Non-pigmented ciliary epithelial cell (primary cell): ENCODE results near the gene GATAD2A.

ENCODE experiments used
- DNase-seq: peaks from one replicate; pipeline ENCODE4 v3.0.0-alpha.2; 2010; ENCODE audit warnings: low read depth

The GATAD2A gene

DNA sequence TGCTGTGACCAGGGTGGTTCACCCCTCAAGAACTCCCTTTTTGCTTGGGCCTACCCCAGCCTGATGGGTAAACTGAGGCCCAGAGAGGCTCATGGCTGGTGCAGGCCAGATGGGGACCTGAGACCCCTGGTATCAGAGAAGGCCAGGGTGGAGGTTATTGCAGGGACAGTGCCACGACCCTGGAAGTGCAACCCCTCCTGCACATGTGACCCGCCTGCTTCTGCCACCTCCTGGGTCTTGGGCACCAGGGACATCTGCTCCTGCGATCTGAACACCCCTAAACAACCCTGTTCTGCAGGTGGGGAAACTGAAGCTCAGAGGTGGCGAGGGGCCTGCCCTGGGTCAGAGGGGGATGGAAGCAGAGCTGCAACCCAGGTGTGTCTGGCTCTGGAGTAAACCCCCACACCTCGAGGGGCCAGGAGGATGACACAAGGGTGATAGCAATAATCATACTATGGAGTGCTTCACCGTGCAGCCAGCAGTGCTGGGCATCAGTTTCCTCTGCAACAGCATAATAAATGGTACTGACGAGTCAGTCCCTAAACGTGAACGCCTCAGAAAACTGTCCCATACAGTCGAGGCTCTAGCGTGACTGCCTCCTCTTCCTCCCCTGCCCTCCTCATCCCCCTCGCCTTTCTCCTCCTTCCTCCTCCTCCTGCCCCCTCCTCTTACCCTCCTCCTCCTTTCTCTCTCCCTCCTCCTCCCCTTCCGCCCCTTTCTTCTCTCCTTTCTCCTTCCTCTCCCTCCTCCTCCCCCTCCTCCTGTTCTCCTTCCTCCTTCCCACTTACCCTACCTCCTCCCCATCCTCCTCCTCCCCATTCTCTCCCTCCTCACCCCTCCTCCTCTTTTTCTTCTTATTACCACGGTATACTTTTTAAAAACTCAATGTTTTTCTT, 127.6 kb downstream of the GATAD2A start:
- no peak for DNase-seq

DNA sequence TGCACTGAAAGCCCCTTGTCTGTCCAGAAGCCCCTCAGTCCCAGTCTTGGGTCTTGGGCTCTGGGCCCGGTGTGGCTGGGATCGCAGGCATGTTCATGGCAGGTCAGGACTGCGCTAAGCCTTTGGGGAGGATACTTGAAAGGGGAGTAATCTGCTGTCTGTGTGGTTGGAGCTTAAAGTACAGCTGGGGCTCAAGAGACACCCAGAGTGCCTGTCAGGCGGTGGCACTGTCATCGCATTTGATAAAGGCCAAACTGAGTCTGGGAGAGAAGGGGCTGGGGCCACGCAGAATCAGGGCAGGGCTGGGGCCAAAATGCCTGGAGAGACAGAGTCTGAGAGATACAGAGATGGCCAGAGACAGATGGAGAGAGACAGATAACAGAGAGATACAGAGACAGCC, 128.4 kb downstream of the GATAD2A start:
- DNase-seq = no peak

DNA sequence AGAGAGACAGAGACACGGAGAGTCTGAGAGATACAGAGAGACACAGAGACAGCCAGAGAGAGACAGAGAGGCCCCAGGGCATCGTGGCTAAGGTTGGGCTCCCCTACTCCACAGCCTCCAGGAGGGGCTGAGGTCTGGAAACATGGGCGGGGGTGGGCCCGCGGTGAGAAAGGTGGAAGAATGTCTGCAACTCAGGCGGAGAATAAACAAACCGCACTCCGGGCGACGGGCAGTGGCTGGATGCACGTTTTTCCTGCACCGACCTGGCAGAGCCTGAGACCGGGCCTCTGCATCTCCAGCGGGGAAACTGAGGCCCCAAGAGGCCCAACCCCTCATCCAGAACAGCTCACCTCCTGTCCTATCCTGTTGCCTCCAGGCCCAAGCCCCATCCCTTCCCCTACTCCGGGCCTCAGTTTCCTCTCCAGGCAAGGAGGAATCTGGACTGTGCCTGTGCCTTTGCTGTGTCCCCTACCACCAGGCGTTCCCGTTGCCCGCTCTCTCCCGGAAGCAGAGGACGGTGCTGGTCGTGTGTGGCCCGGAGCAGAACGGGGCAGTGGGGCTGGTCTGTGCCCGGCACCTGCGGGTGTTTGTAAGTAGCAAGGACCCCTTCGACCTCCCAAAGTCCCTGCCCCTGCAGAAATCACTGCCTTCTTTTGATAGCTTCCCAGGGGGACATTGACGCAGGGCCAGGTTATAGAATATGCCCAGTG, 129.2 kb downstream of the GATAD2A start:
- DNase-seq = no peak

DNA sequence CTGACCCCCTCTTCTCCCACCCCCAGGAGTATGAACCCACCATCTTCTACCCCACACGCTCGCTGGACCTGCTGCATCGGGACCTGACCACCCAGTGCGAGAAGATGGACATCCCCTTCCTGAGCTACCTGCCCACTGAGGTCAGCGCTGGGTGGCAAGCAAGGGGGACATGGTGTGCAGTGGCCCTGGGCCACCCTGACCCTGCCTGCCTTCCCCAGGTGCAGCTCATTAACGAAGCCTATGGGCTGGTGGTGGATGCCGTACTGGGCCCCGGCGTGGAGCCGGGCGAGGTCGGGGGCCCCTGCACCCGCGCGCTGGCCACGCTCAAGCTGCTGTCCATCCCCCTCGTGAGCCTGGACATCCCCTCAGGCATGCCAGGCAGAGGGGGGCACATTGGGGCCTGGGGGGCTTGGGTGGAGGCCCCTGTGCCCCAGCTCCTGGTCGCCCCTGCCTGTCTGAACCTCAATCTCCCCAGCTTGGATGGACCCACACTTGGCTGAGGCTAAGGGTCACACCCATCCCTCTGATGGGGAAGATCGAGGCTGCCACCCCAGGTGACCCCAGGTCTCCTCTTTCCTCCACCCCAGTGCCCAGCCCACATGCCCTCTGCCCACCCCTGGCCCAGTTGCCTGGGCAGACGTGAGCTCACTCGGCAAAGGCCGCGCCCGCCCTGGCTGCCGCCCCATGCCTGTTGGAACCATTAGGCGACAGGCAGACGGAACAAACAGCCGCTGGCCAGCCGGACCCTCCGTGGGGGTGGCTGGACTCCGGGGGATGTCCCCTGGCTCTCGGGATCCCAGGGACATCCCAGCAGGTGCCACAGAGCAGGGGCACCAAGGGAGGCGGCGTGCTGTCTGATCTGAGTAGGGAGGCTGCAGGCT, 130.1 kb downstream of the GATAD2A start:
- DNase-seq = no peak

DNA sequence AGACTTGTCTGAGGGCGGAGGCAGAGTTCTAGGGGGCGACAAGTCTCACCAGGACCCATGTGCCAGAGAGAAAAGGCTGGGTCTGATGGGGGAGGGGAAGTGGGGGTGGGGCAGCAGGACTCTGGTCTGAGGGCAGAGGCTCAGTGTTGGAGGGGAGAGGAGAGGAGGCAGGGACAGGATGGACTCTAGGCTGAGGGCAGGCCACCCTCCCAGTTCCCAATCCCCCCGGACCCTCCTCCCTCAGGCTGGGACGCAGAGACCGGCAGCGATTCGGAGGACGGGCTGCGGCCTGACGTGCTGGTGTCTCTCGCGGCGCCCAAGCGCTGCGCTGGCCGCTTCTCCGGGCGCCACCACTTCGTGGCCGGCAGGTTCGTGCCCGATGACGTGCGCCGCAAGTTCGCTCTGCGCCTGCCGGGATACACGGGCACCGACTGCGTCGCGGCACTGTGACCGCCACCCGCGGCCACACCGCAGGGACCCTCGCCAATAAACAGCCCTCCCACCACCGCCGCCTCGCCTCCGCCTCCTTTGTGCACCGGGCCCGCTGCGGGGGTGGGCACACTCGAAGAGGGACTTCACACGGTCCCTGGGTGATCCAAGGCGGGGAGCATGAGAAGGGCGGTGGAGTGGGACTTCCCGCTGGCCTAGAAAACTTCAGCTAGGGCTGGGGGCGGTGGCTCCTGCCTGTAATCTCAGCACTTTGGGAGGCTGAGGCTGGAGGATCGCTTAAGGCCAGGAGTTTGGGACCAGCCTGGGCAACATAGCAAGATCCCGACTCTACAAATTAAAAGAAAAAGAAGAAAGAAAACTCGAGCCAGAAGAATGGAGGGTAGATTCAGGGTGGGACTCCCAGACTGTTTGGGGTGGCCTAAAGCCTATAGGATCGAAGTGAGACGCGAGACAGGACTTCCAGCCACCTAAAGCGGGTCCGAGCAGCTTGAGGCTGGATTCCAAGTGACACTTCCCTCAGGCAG, 131.9 kb downstream of the GATAD2A start:
- DNase-seq = no peak

DNA sequence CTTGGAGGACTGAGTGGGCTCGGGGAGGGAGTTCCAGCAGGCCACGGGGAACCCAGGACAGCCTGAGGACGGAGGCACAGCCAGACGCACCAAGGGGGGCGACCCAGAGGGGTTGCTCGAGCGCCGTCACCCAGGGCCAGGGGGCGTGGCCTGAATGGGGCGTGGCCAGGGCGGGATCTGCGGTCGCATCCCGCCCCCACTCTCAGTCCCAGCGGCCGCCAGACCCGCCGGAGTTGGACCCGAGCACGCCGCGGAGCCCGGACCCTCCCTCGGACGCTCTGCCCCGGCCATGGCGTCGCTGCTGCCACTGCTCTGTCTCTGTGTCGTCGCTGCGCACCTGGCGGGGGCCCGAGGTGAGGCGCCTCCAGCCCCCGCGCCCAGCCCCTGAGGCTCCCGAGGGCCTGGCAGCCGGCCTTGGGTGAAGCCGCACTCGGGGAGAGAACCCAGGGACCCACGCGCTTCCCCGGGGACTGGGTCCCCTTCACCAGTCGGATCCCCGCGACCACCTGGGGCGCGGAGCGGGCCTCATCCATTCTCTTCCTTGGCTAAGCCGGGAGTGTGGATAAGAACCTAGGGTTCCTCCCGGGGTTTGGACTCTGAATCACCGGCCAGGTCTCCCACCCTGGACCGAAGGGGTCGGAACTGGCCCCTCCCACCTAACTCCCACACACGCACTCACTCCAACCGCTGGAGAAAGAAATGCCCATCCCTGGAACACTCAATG, 132.7 kb downstream of the GATAD2A start, which contains the start of gene CILP2:
Gene CILP2 (plus strand): TSS at position 205 of the 724 bp plus-strand sequence. CDS start 85 bp downstream, at position 290.
- no peak for DNase-seq

DNA sequence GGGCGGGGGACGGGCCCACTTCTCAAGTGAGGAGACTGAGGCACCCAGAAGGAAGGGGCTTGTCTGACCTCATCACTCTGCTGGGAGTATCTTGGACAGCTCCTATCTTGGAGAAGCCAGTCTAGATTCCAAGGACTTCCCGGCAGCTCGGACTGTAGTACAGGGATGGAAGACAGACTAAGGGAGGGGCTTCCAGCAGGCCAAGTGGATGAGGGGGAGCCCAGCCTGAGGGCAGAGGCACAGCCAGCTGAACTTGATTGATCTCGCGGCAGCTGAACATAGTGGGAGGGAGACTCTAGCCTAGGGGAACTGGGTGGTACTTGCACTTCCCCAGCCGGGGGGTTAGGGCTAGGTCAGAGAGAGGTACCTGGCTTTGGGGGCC, 133.3 kb downstream of the GATAD2A start:
- DNase-seq = no peak

DNA sequence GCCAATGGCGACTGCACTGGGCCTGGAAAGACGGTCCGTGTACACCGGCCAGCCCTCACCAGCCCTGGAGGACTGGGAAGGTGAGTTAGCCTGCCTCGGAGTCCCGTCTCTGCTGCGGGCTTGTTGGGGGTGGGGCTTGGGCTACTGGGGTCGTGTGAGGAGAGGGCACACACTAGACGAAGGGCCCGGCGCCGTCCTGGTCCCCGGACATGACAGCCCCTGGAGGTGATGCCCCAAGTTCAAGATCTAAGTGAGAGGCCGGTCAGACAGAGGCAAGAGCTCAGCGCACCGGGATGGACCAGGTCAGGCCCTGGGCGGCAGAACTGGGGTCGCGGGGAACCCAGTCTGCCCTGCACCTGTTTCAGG, 134.2 kb downstream of the GATAD2A start:
- DNase-seq = no peak

DNA sequence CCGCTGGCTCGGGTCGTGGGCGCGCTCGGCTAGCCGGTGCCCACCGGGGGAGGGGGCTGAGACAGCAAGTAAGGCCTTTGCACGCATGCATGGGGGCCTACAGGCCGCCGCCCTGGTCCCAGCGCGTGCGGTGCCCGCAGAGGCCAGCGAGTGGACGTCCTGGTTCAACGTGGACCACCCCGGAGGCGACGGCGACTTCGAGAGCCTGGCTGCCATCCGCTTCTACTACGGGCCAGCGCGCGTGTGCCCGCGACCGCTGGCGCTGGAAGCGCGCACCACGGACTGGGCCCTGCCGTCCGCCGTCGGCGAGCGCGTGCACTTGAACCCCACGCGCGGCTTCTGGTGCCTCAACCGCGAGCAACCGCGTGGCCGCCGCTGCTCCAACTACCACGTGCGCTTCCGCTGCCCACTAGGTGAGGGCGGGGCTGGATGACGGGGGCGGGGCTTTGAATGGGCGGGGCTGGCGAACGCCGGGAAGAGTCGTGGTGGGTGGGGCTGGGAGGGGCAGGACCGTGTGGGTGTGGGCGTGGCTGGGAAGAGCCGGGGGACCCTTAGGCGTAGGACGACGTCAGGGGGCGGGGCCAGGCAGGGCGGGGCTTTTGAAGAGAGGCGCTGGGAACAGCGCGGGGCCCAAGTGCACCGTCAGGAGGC, 134.7 kb downstream of the GATAD2A start:
- DNase-seq = no peak

DNA sequence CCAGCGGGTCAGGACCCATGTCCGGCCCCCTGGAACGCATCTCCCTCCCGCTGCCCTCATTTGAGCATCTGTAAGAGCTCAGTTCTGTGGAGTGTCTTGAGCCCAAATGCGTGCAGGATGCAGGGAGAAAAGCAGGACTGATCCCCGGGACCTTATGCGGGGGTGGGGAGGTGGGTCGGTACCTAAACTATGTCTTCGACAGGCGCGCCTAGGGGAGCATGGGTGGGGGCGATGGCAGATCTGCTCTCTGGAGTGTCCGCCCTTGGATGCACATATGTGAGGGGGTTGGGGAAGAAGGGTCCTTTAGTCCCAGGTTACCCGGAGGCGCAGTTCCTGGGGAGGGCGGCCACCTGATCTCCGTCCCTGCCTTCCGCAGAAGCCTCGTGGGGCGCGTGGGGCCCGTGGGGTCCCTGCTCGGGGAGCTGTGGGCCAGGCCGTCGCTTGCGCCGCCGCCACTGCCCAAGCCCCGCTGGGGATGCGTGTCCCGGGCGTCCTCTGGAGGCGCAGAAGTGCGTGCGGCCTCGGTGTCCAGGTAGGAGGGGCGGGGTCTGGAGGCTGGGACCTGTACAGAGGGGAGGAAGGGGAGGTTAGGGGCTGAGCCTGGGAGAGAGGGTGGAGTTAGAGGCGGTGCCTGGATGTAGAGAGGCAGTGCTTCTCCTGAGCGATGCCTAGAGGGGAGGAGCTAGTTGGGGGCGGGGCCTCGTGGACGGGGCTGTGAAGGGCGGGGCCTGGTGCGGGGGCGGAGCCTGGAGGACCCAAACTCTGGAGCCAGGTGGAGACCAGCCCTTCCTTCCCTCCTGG, 135.4 kb downstream of the GATAD2A start:
- DNase-seq = no peak

DNA sequence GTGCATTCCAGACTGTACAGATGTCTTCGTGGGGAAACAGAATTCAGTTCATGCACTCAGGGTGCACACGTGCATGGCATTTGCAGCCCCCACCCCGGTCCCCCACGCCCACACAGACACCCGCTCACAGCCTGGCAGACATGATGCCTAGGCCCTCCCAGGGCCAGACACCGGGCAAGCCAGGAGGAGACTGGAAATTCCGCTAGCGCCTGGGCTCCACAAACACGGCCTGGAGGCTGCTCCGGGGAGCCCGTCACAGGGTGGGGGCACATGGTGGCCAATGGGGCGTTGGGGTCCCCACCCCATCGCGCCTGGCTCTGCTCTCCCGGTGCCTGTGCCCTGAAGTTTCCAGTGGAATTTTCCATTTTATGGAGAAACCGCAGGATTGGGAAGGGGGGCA, 136.1 kb downstream of the GATAD2A start:
- DNase-seq = no peak

DNA sequence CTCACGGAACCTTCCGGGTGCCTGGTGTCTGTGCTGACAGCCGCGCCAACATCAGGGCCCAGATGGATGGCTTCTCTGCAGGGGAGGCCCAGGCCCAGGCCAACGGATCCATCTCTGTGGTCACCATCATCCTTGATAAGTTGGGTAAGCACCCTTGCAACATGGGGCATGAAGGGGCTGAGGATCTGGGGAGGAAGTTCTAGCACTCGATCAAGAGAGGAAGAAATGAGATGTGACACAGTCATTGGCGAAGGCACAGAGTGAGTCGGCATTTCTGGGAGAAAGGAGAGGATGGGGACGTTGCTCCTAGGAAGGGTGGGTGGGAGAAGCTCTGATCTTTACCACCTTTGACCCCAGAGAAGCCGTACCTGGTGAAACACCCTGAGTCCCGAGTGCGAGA, 137.0 kb downstream of the GATAD2A start:
- no peak for DNase-seq

DNA sequence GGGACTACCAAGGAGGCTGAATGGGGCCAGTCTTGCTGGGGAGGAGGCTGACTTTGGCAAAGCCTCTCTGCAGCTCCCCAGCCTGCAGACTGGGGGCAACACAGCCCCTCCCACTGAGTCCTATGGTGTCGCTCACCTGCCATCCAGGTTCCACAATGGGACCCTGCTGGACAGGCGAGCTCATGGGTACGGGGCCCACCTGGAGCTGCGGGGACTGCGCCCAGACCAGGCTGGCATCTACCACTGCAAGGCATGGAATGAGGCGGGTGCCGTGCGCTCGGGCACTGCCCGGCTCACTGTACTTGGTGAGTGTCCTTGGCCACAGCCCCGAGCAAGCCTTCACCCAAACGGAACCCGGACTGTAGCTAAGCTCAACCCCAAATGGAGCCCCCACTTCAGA, 137.6 kb downstream of the GATAD2A start:
- DNase-seq = no peak

DNA sequence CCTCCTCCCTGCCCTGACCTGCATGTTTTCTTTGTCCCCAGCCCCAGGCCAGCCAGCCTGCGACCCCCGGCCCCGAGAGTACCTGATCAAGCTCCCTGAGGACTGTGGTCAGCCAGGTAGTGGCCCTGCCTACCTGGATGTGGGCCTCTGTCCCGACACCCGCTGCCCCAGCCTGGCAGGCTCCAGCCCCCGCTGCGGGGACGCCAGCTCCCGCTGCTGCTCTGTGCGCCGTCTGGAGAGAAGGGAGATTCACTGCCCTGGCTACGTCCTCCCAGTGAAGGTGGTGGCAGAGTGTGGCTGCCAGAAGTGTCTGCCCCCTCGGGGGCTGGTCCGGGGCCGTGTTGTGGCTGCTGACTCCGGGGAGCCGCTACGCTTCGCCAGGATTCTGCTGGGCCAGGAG, 138.2 kb downstream of the GATAD2A start:
- DNase-seq = no peak

DNA sequence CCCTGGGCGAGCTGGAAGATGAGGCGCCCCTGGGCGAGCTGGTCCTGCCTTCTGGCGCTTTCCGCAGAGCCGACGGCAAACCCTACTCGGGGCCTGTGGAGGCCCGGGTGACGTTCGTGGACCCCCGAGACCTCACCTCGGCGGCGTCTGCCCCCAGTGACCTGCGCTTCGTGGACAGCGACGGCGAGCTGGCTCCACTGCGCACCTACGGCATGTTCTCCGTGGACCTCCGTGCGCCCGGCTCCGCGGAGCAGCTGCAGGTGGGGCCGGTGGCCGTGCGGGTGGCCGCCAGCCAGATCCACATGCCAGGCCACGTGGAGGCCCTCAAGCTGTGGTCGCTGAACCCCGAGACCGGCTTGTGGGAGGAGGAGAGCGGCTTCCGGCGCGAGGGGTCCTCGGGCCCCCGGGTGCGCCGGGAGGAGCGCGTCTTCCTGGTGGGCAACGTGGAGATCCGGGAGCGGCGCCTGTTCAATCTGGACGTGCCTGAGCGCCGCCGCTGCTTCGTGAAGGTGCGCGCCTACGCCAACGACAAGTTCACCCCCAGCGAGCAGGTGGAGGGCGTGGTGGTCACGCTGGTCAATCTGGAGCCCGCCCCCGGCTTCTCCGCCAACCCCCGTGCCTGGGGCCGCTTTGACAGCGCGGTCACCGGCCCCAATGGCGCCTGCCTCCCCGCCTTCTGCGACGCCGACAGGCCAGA, 138.9 kb downstream of the GATAD2A start:
- no peak for DNase-seq

DNA sequence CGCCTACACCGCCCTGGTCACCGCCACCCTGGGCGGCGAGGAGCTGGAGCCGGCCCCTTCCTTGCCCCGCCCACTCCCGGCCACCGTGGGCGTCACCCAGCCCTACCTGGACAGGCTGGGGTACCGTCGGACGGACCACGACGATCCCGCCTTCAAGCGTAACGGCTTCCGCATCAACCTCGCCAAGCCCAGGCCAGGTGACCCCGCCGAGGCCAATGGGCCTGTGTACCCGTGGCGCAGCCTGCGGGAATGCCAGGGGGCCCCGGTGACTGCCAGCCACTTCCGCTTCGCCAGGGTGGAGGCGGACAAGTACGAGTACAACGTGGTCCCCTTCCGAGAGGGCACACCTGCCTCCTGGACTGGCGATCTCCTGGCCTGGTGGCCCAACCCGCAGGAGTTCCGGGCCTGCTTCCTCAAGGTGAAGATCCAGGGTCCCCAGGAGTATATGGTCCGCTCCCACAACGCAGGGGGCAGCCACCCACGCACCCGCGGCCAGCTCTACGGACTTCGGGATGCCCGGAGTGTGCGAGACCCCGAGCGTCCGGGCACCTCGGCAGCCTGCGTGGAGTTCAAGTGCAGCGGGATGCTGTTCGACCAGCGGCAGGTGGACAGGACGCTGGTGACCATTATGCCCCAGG, 139.6 kb downstream of the GATAD2A start:
- DNase-seq = no peak

DNA sequence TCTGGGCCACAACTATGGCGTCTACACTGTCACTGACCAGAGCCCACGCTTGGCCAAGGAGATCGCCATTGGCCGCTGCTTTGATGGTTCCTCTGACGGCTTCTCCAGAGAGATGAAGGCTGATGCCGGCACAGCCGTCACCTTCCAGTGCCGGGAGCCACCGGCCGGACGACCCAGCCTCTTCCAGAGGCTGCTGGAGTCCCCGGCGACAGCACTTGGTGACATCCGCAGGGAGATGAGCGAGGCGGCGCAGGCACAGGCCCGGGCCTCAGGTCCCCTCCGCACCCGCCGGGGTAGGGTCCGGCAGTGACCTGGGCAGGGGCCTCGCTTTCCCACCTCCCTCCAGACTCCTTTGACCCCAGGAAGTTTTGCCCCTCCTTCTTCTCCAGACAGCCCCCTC, 140.2 kb downstream of the GATAD2A start:
- no peak for DNase-seq

DNA sequence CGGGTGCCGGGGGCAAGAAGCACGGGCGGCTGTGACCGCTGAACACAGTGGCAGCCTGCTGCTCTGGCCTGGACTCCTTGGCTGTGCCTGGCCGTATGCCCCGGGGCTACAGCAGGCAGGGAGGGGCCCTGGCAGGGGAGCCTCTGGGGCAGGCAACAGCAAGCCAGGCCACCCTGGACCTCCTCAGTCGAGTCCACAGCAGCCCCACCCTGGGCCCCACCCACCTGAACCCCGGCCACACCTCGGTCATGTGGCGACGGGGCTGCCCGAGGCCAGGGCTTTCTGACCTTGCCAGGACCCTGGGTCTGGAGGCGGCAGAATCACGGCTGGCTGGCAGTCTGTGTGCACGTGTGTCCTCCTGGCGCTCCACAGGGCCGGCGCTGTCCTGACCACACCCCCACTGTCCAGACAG, 141.3 kb downstream of the GATAD2A start:
- no peak for DNase-seq
